H1 (cell line): ENCODE results near the gene SEMA3F. TPM values are rescaled to one million over a fixed set of nuclear protein-coding genes. Genes with fewer than 3 reads are reported as not detected.

Source experiments
- CTCF ChIA-PET: fragments of 300-600 bp; sonication (Branson Sonifier 250); formaldehyde crosslinking; loops from one replicate; lab custom pipeline; 2021; ENCODE audit not compliant: partially characterized antibody; lab: Charles Lee
- POLR2A ChIA-PET: fragments of 300-600 bp; sonication (Branson Sonifier 250); formaldehyde crosslinking; loops from one replicate; lab custom pipeline; 2021; ENCODE audit warnings: inconsistent platforms; ENCODE audit not compliant: partially characterized antibody; lab: Charles Lee
- DNase-seq, 2 experiments: peaks; one replicate each; pipeline versions ENCODE4 v3.0.0 to v3.0.0-alpha.2; 2010 to 2022; ENCODE audit warnings: low spot score in 2 of 2, low read depth in 1 of 2, mixed read lengths in 1 of 2
- FAIRE-seq: peaks from 2 replicates; lab custom pipeline; 2011; peaks lifted over from hg19 to GRCh38; lab: Jason Lieb, UNC
- H2AFZ ChIP-seq: 2 replicates; pipeline ENCODE4 v1.8.1; 2012; ENCODE audit warnings: low read length, inconsistent platforms
- H2AK5ac ChIP-seq: 2 replicates; pipeline ENCODE4 v1.6.1; 2013; ENCODE audit warnings: low read depth, low read length
- H2BK120ac ChIP-seq: replicated peaks from 2 replicates; pipeline ENCODE3; 2013; ENCODE audit warnings: low read depth, low read length, inconsistent platforms
- H2BK12ac ChIP-seq: 2 replicates; pipeline ENCODE4 v1.6.1; 2013; ENCODE audit warnings: low read depth, low read length
- H2BK15ac ChIP-seq: 2 replicates; pipeline ENCODE4 v1.6.1; 2013; ENCODE audit warnings: low read length
- H2BK20ac ChIP-seq: 2 replicates; pipeline ENCODE4 v1.6.1; 2013; ENCODE audit warnings: low read length
- H2BK5ac ChIP-seq: 2 replicates; pipeline ENCODE4 v1.6.1; 2013; ENCODE audit warnings: low read depth, low read length
- H3K14ac ChIP-seq: 2 replicates; pipeline ENCODE4 v1.6.1; 2013; ENCODE audit warnings: inconsistent platforms; ENCODE audit not compliant: insufficient read length
- H3K18ac ChIP-seq: 2 replicates; pipeline ENCODE4 v1.6.1; 2013; ENCODE audit warnings: low read length; ENCODE audit errors: extremely low read depth
- H3K23ac ChIP-seq: 2 replicates; pipeline ENCODE4 v1.6.1; 2013; ENCODE audit warnings: inconsistent platforms; ENCODE audit not compliant: insufficient read length
- H3K23me2 ChIP-seq: 2 replicates; pipeline ENCODE4 v1.6.1; 2013; ENCODE audit warnings: low read depth, low read length
- H3K27ac ChIP-seq: 2 replicates; pipeline ENCODE4 v1.6.1; 2011; ENCODE audit warnings: low read depth, low read length, inconsistent platforms
- H3K27me3 ChIP-seq, 4 experiments: replicated peaks in 1 of 4; 1 replicate in 1 of 4; 2 replicates in 3 of 4; pipeline versions ENCODE4 v1.6.1 to v1.8.1; 2011 to 2013; ENCODE audit warnings: low read length in 3 of 4, mild to moderate bottlenecking in 3 of 4, inconsistent platforms in 2 of 4, mixed read lengths in 2 of 4, moderate library complexity in 1 of 4; ENCODE audit not compliant: control insufficient read depth in 3 of 4, insufficient read depth in 3 of 4; ENCODE audit errors: extremely low read depth in 1 of 4
- H3K36me3 ChIP-seq, 4 experiments: 2 replicates each; pipeline versions ENCODE4 v1.6.1 to v1.8.1; 2011 to 2013; ENCODE audit warnings: mild to moderate bottlenecking in 4 of 4, low read length in 3 of 4, moderate library complexity in 2 of 4, control low read depth in 1 of 4, inconsistent platforms in 1 of 4; ENCODE audit not compliant: insufficient read depth in 4 of 4, control insufficient read depth in 2 of 4
- H3K4ac ChIP-seq: replicated peaks from 2 replicates; pipeline ENCODE3; 2013; ENCODE audit warnings: low read length, low read depth, mixed read lengths, inconsistent platforms; ENCODE audit not compliant: insufficient read length
- H3K4me1 ChIP-seq, 4 experiments: replicated peaks in 1 of 4; 1 replicate in 1 of 4; 2 replicates in 3 of 4; pipeline versions ENCODE4 v1.6.1 to v1.8.1; 2011 to 2013; ENCODE audit warnings: low read length in 3 of 4, inconsistent platforms in 2 of 4, mixed read lengths in 1 of 4; ENCODE audit not compliant: insufficient read depth in 4 of 4, control insufficient read depth in 3 of 4
- H3K4me2 ChIP-seq, 2 experiments: 2 replicates each; pipeline versions ENCODE4 v1.6.1 to v1.8.1; 2011 to 2013; ENCODE audit warnings: low read depth in 2 of 2, low read length in 2 of 2, control low read depth in 1 of 2, inconsistent platforms in 1 of 2, mild to moderate bottlenecking in 1 of 2; ENCODE audit not compliant: insufficient read depth in 1 of 2
- H3K4me3 ChIP-seq, 4 experiments: fragments of 200-600, 300-600 bp in 1 of 4; sonication (generic), shearing (Covaris generic), sonication (Bioruptor Twin) in 1 of 4; 2 replicates each; pipeline versions ENCODE4 v1.5.1 to v1.8.1; 2011 to 2016; ENCODE audit warnings: low read length in 4 of 4, low read depth in 3 of 4, control low read depth in 2 of 4, inconsistent platforms in 2 of 4, mild to moderate bottlenecking in 2 of 4, mixed read lengths in 1 of 4, moderate library complexity in 1 of 4; ENCODE audit not compliant: insufficient read depth in 2 of 4; ENCODE audit errors: extremely low read depth in 1 of 4
- H3K56ac ChIP-seq: replicated peaks from 2 replicates; pipeline ENCODE3; 2013; ENCODE audit warnings: low read depth, mild to moderate bottlenecking, mixed read lengths, low read length, inconsistent platforms; ENCODE audit not compliant: insufficient read length
- H3K79me1 ChIP-seq: 2 replicates; pipeline ENCODE4 v1.6.1; 2013; ENCODE audit warnings: low read depth, low read length, control low read depth
- H3K79me2 ChIP-seq, 2 experiments: 2 replicates each; pipeline versions ENCODE4 v1.6.1 to v1.8.1; 2012 to 2013; ENCODE audit warnings: low read length in 2 of 2, mild to moderate bottlenecking in 2 of 2, inconsistent platforms in 1 of 2; ENCODE audit not compliant: insufficient read depth in 2 of 2, control insufficient read depth in 1 of 2
- H3K9ac ChIP-seq, 4 experiments: replicated peaks in 1 of 4; 1 replicate in 1 of 4; 2 replicates in 3 of 4; pipeline versions ENCODE4 v1.6.1 to v1.8.1; 2011 to 2013; ENCODE audit warnings: low read depth in 3 of 4, low read length in 3 of 4, control low read depth in 2 of 4, mild to moderate bottlenecking in 2 of 4, moderate library complexity in 2 of 4, inconsistent platforms in 1 of 4; ENCODE audit errors: extremely low read depth in 1 of 4
- H3K9me3 ChIP-seq, 2 experiments: 2 replicates each; pipeline versions ENCODE4 v1.6.1 to v1.8.1; 2012 to 2013; ENCODE audit warnings: mild to moderate bottlenecking in 2 of 2, moderate library complexity in 2 of 2, control low read depth in 1 of 2, inconsistent platforms in 1 of 2, low read depth in 1 of 2, low read length in 1 of 2, mixed read lengths in 1 of 2; ENCODE audit not compliant: insufficient read depth in 2 of 2
- H4K20me1 ChIP-seq, 2 experiments: replicated peaks in 1 of 2; 2 replicates each; pipeline versions ENCODE3 to v1.8.1; 2011 to 2013; ENCODE audit warnings: inconsistent platforms in 2 of 2, low read length in 2 of 2, mild to moderate bottlenecking in 1 of 2; ENCODE audit not compliant: insufficient read depth in 2 of 2, control insufficient read depth in 1 of 2
- H4K5ac ChIP-seq: 2 replicates; pipeline ENCODE4 v1.6.1; 2013; ENCODE audit warnings: low read length, low read depth, mixed read lengths, inconsistent platforms; ENCODE audit not compliant: insufficient read length
- H4K8ac ChIP-seq: 2 replicates; pipeline ENCODE4 v1.8.0; 2013; ENCODE audit warnings: mild to moderate bottlenecking, moderate library complexity, low read length, inconsistent platforms; ENCODE audit not compliant: insufficient read depth; ENCODE audit errors: extremely low read depth
- H4K91ac ChIP-seq: replicated peaks from 2 replicates; pipeline ENCODE3; 2013; ENCODE audit warnings: low read length, mixed read lengths, inconsistent platforms; ENCODE audit not compliant: insufficient read length
- WGBS, 2 experiments: shearing (Covaris generic) in 1 of 2; methylation state at CpG; one replicate each; pipeline versions ENCODE4 v1.1.6 to v1.1.7; 2013 to 2015; ENCODE audit warnings: low lambda C conversion rate in 2 of 2, mixed read lengths in 2 of 2, inconsistent platforms in 1 of 2, low coverage in 1 of 2, missing lambda C conversion rate in 1 of 2; ENCODE audit not compliant: insufficient replicate concordance in 2 of 2, insufficient coverage in 1 of 2, insufficient read length in 1 of 2; ENCODE audit errors: extremely low coverage in 1 of 2, missing lambda C conversion rate in 1 of 2; 5-methylcytosine and 5-hydroxymethylcytosine counted together
- polyA plus RNA-seq, 7 experiments: library from polyadenylated mRNA; depleted of rRNA in 3 of 7; stranded (reverse) in 5 of 7; unstranded in 2 of 7; fragments of >200 nt in 5 of 7; fragments of 200-250 nt in 2 of 7; gene quantifications; 1 replicate in 5 of 7; 2 replicates in 1 of 7; 4 replicates in 1 of 7; pipeline versions ENCODE4 v1.2.1 to v1.2.3, GENCODE V29; 2011 to 2013; ENCODE audit warnings: missing spikeins in 2 of 7, mixed read lengths in 2 of 7
- total RNA-seq: library from RNA; stranded (reverse); fragmentation: NEBNext Ultra II Directional; extraction: Animal tissue kit (Norgen Biotek cat#: 25700); gene quantifications from 2 replicates; pipeline ENCODE4 v1.2.1, GENCODE V29; 2021

Gene SEMA3F
- total and polyA plus RNA-seq, 2 of the 8 experiments (the other 6 are each of a cell fraction or from before 2014, with no cell fraction given) = 20.3 to 37.0 TPM

DNA sequence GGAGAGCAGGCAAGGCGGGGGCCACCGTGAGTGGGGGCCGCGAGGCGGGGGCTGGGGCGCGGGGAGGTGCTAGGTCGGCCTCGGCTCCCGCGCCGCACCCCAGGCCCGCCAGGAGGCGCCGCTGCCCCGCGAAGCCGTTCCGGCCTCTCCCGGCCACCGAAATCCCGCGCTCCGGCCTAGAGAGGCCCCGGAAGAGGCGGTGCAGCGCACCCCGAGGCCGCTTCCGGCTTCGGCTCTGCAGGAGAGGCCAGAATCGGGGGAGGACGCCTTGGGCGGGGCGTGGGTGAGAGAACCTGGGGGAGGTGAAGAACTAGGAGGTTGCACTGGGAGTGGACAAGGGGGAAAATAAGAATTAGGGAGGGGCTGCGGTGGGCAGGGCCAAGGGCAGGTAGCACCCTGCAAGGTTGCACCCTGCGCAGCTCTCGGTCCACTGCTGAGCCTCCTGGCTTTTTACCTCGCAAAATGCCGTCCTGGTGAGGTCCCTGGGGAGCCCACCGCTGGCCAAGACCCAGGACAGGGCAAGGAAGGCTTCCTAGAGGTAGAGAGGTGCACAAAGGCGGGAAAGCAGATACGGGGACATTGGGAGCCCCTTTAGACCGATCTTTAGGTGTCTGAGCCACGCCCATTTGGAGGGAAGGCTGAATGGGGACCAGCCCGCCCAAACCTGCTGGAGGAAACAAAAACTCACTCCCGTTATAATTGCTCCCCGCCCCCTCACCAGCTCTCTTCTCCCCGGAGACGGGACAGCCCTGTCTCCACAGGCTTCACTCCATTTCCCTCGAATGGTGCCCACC is 72.5 kb downstream of the SEMA3F start:
- Histone ChIP-seq H2AFZ (peak overlapping the region; percentile 19; the same call in 1 of the 2 replicates), H3K9ac (peak overlapping the region; percentile 57 to 87 (median 80)), H3K9me3 (no peaks in the 10 kb centered on the region), H3K18ac (peak overlapping the region; percentile 94), H3K27me3 (peaks cover 0 to 3% (median 2%) of the 10 kb centered on the region in 4 experiments; a peak in 4 of 7 replicates), H3K27ac (peak overlapping the region; percentile 86), H2AK5ac (no peak overlapping the region), H3K36me3 (no peaks in the 10 kb centered on the region), H3K14ac (no peak overlapping the region), H2BK12ac (peak overlapping the region; percentile 71; the same call in 1 of the 2 replicates), H4K5ac (peak overlapping the region; percentile 89), H3K4me2 (peak overlapping the region; percentile 76 to 99), H4K8ac (peak overlapping the region; percentile 92), H3K79me1 (no peaks in the 10 kb centered on the region), H4K91ac (peak overlapping the region; percentile 94), H3K23me2 (peaks cover 13% of the 10 kb centered on the region; the same call in 1 of the 2 replicates), H2BK15ac (peak overlapping the region; percentile 96; the same call in 1 of the 2 replicates), H3K4ac (peak overlapping the region; percentile 28), H3K56ac (peak overlapping the region; percentile 13), H2BK120ac (no peak overlapping the region), H4K20me1 (no peaks in the 10 kb centered on the region), H3K23ac (no peak overlapping the region), H3K4me3 (peak overlapping the region; percentile 51 to 88 (median 73)), H2BK20ac (0 out of 2 replicates have a peak overlapping the region, but pooled peaks have one; percentile 61), H3K4me1 (peaks cover 0 to 18% (median 6%) of the 10 kb centered on the region in 4 experiments; a peak in 6 of 7 replicates), H3K79me2 (no peaks in the 10 kb centered on the region), H2BK5ac (peak overlapping the region; percentile 97)
- peak; percentile 89 to 94 for DNase-seq
- no peak for FAIRE-seq
- ChIA-PET POLR2A (interaction anchor here (0.6 to 6.5 kb wide), 17 partner anchors 10 to 109 kb away, joined by 3 to 41 read pairs (median 7); partner anchors contain the start of genes GNAI2 and GNAT1), CTCF (interaction anchor here (1.2 to 48.1 kb wide), 12 partner anchors 10 to 105 kb away, joined by 3 to 2149 read pairs (median 7); partner anchors contain the start of genes GNAI2, GNAT1, LSMEM2 and SEMA3B)
- 1% methylated on average over 44 of the region's 51 CpGs; no CpG with 5 or more reads in 1 of the 2 experiments for WGBS, 2 experiments
